Measurements from ENCODE around the gene ERLEC1. TPM values are rescaled to one million over a fixed set of nuclear protein-coding genes. Genes with fewer than 3 reads are reported as not detected.
A peak's percentile ranks its signal among the peaks of the same experiment; 100 is the strongest.

Gene ERLEC1
- total and polyA plus RNA-seq, 2 experiments from 2014 or later = 73.2 to 75.3 TPM

- DNase-seq (ENCODE audit: low spot score) = peak; percentile 10
- TF ChIP-seq EZH2 (IDR thresholded peaks at IDR 0.05; ENCODE audit: borderline replicate concordance) (no peak), CTCF (IDR thresholded peaks at IDR 0.05; ENCODE audit: poor library complexity) (no peak), EZH2phosphoT487 (IDR thresholded peaks at IDR 0.05; ENCODE audit: low read depth, severe bottlenecking, unreplicated experiment) (no peak)
- H3K36me3 ChIP-seq (replicated peaks; ENCODE audit: insufficient read depth, low read depth) = no peaks in the 10 kb centered on the region
- H3K27ac ChIP-seq = no peak within 1 kb of the TSS
- H3K9me2 ChIP-seq (replicated peaks; ENCODE audit: insufficient read depth) = no peaks in the 10 kb centered on the region
- no peaks in the 10 kb centered on the region for H3K9me3 ChIP-seq (ENCODE audit: low read depth)
- no peaks in the 10 kb centered on the region for H3K79me2 ChIP-seq
- H3K4me1 ChIP-seq (ENCODE audit: insufficient read depth) = no peaks in the 10 kb centered on the region
- H2AFZ ChIP-seq = no peak within 1 kb of the TSS
- WGBS (ENCODE audit: low lambda C conversion rate, missing lambda C conversion rate) = 71% methylated on average over 72 of the region's 72 CpGs
- H3K4me3 ChIP-seq = no peak within 1 kb of the TSS
- H3K27me3 ChIP-seq = no peaks in the 10 kb centered on the region
- peaks cover 4% of the 10 kb centered on the region for H4K20me1 ChIP-seq (ENCODE audit: insufficient read depth, poor library complexity, severe bottlenecking)
- peak within 1 kb of the TSS; percentile 41 for H3K4me2 ChIP-seq
Observed at GRCh38 chr2:53859206-53860181, 72.7 kb downstream of the ERLEC1 start, which contains the start of gene GPR75. GPR75 (minus strand) TSS chr2:53859967; CDS start chr2:53854756, 5,211 bp downstream.

DNA sequence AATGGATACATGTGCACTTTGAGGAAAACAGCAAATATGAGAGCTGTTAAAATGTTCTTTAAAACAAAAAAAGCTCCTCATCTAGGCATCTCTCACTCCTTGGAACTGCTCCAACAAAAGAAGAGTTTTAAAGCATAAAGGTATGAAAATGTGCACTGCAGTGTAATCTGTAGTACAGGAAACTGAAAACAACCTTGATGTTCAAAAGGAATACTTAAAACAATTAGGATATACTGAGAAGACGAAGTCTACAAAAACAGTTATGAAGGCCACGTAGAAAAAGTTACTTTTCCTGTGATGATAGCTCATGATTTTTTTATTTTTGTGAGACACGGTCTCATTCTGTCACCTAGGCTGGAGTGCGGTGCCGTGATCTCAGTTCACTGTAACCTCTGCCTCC lies 75.0 kb downstream of the ERLEC1 start:
- Histone ChIP-seq H3K4me2 (no peak overlapping the region), H3K36me3 (replicated peaks; ENCODE audit: insufficient read depth, low read depth) (no peaks in the 10 kb centered on the region), H3K9me3 (ENCODE audit: low read depth) (no peaks in the 10 kb centered on the region), H3K4me3 (no peak overlapping the region), H3K9me2 (replicated peaks; ENCODE audit: insufficient read depth) (no peaks in the 10 kb centered on the region), H3K4me1 (ENCODE audit: insufficient read depth) (no peaks in the 10 kb centered on the region), H3K79me2 (no peaks in the 10 kb centered on the region), H3K27ac (no peak overlapping the region), H3K27me3 (no peaks in the 10 kb centered on the region), H2AFZ (no peak overlapping the region), H4K20me1 (ENCODE audit: insufficient read depth, poor library complexity, severe bottlenecking) (peaks cover 4% of the 10 kb centered on the region)
- TF ChIP-seq EZH2phosphoT487 (IDR thresholded peaks at IDR 0.05; ENCODE audit: low read depth, severe bottlenecking, unreplicated experiment) (no peak), EZH2 (IDR thresholded peaks at IDR 0.05; ENCODE audit: borderline replicate concordance) (no peak), CTCF (IDR thresholded peaks at IDR 0.05; ENCODE audit: poor library complexity) (no peak)
- WGBS (ENCODE audit: low lambda C conversion rate, missing lambda C conversion rate) = 98% methylated on average over 5 of the region's 5 CpGs
- DNase-seq (ENCODE audit: low spot score) = no peak

GRCh38 chr2:53863538-53864227 lies 76.8 kb downstream of the ERLEC1 start:
- no peak for DNase-seq (ENCODE audit: low spot score)
- Histone ChIP-seq H3K36me3 (replicated peaks; ENCODE audit: insufficient read depth, low read depth) (no peaks in the 10 kb centered on the region), H3K27me3 (no peaks in the 10 kb centered on the region), H3K4me1 (ENCODE audit: insufficient read depth) (no peaks in the 10 kb centered on the region), H3K79me2 (no peaks in the 10 kb centered on the region), H3K9me2 (replicated peaks; ENCODE audit: insufficient read depth) (no peaks in the 10 kb centered on the region), H3K4me3 (no peak overlapping the region), H3K9me3 (ENCODE audit: low read depth) (no peaks in the 10 kb centered on the region), H3K4me2 (no peak overlapping the region), H3K27ac (no peak overlapping the region), H2AFZ (no peak overlapping the region), H4K20me1 (ENCODE audit: insufficient read depth, poor library complexity, severe bottlenecking) (no peaks in the 10 kb centered on the region)
- WGBS (ENCODE audit: low lambda C conversion rate, missing lambda C conversion rate) = 93% methylated on average over 6 of the region's 6 CpGs
- TF ChIP-seq EZH2phosphoT487 (IDR thresholded peaks at IDR 0.05; ENCODE audit: low read depth, severe bottlenecking, unreplicated experiment) (no peak), EZH2 (IDR thresholded peaks at IDR 0.05; ENCODE audit: borderline replicate concordance) (no peak), CTCF (IDR thresholded peaks at IDR 0.05; ENCODE audit: poor library complexity) (no peak)

Data from hepatocyte (in vitro differentiated cells).